ENCODE results near the gene TAL2. TPM values are rescaled to one million over a fixed set of nuclear protein-coding genes. Genes with fewer than 3 reads are reported as not detected.

TAL2 gene
- total RNA-seq, 1 donor from 2014 or later: not detected

DNA sequence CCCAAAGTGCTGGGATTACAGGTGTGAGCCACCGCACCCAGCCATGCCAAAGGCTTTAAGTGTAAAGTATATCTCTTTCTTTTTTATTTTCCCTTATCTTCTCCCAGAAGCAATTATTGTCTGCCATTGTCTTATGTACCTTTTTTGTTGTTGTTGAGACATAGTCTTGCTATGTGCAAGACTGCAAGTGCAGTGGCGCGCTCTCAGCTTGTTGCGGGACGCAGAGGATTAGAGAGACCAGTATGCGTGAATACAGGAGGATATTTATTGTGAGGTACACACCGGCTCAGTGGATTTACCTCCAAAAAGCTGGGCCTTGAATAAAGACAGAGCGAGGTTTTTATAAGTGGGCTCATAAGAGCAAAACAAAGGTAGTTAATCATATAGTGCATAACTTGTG, 43.9 kb downstream of the TAL2 start:
- no peak for DNase-seq (ENCODE audit: low spot score)

GRCh38 chr9:105708405-105708804, 46.1 kb downstream of the TAL2 start:
- DNase-seq (ENCODE audit: low spot score): no peak

DNA sequence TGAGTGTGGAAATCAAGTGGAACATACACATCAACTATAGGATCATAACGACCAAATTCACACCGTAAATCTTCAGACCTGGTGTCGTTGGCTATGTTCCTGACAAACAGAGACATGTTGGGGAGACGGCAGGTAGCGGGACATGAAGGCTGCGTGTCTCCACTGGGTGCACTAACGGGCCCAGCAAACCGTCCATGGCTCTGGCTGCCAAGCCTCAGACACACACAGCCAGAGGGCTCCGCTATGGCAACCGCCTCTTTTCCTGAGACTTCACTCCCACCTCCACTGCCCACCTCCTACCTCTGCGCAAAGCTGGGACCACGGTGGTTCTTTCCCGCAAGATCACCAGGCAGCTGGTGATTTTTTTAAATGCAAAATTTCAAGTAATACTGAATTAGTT, 48.4 kb downstream of the TAL2 start:
- no peak for DNase-seq (ENCODE audit: low spot score)

- no peak for DNase-seq (ENCODE audit: low spot score)
Measured at GRCh38 chr9:105711867-105712266, 49.6 kb downstream of the TAL2 start.

DNA sequence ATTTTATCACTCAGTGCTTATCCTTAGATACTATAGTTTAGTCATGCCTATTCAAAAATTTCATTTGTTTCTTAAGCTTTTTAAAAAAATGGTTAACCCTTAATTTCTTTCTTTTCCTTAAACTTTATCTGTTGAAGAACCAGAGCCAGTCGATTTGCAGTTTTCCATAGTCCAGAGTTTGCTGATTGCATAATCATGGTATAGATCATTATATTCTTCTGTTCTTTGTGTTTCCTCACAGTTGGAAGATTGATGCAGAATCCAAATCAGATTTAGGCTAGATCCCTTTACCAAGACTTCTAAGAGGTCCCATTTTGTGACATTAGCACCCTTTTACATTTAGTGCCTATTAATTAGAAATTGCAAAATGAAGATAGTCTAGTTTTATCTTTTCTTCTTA, 50.0 kb downstream of the TAL2 start:
- no peak for DNase-seq (ENCODE audit: low spot score)

Other genes starting within 250 kb of the TAL2 start
- 11.8 TPM for gene FSD1L, start 214.4 kb upstream of the TAL2 start, total RNA-seq (ENCODE audit: insufficient read depth, low replicate concordance)
- 17.8 TPM for gene FKTN, start 104.3 kb upstream of the TAL2 start, total RNA-seq (ENCODE audit: insufficient read depth, low replicate concordance)
- 8.7 TPM for gene TMEM38B, start 32.1 kb downstream of the TAL2 start, total RNA-seq (ENCODE audit: insufficient read depth, low replicate concordance)